HEK293 (cell line): ENCODE data around the gene ASCC2.

Source experiments
- CTCF ChIA-PET: fragments of 350-600 bp; formaldehyde crosslinking; extraction: SDS; loops from one replicate; lab custom pipeline; 2021; ENCODE audit warnings: antibody characterized with exemption; lab: Yijun Ruan, JAX
- POLR2A ChIA-PET: fragments of 300-600 bp; formaldehyde crosslinking; extraction: SDS; loops from one replicate; lab custom pipeline; 2020; ENCODE audit warnings: antibody characterized with exemption, inconsistent platforms; lab: Yijun Ruan, JAX
- H3K27ac ChIP-seq: fragments of 200-500 bp; sonication (Bioruptor generic); 2 replicates; pipeline ENCODE4 v1.5.1; 2014; ENCODE audit warnings: low read depth, low read length, control low read depth, inconsistent platforms; ENCODE audit errors: extremely low read depth
- H3K36me3 ChIP-seq, 2 experiments: fragments of 200-500 bp in 1 of 2; sonication (Bioruptor generic) in 1 of 2; 1 replicate in 1 of 2; 2 replicates in 1 of 2; pipeline ENCODE4 v1.5.1; 2014 to 2017; ENCODE audit warnings: inconsistent platforms in 2 of 2, low read length in 2 of 2; ENCODE audit not compliant: control insufficient read depth in 2 of 2, insufficient read depth in 1 of 2
- H3K4me1 ChIP-seq: fragments of 200-500 bp; sonication (Bioruptor generic); 2 replicates; pipeline ENCODE4 v1.5.1; 2014; ENCODE audit warnings: mild to moderate bottlenecking, low read length, inconsistent platforms; ENCODE audit not compliant: control insufficient read depth, insufficient read depth
- H3K4me3 ChIP-seq: 2 replicates; pipeline ENCODE4 v1.5.1; 2011; ENCODE audit warnings: low read depth, mild to moderate bottlenecking, control low read depth, low read length, moderate library complexity
- H3K9me3 ChIP-seq: fragments of 200-500 bp; sonication (Bioruptor generic); 2 replicates; pipeline ENCODE4 v1.5.1; 2014; ENCODE audit warnings: low read depth, low read length, inconsistent platforms; ENCODE audit not compliant: control insufficient read depth, insufficient read depth
- BCL11A ChIP-seq: fragments of 450-650 bp; formaldehyde crosslinking; IDR thresholded peaks from 2 replicates; pipeline ENCODE4 v1.5.1; 2016; ENCODE audit warnings: low read depth, missing biosample characterization, missing genetic modification characterization
- FEZF1 ChIP-seq: fragments of 450-650 bp; formaldehyde crosslinking; IDR thresholded peaks from 2 replicates; pipeline ENCODE4 v1.5.1; 2016; ENCODE audit warnings: missing biosample characterization, missing genetic modification characterization
- KLF7 ChIP-seq: fragments of 450-650 bp; formaldehyde crosslinking; IDR thresholded peaks from 2 replicates; pipeline ENCODE4 v1.5.1; 2016; ENCODE audit warnings: missing biosample characterization, missing genetic modification characterization, borderline replicate concordance
- REPIN1 ChIP-seq: fragments of 450-650 bp; formaldehyde crosslinking; IDR thresholded peaks from 2 replicates; pipeline ENCODE4 v1.5.1; 2017; ENCODE audit warnings: missing biosample characterization, missing genetic modification characterization, low read depth
- SCRT1 ChIP-seq: fragments of 450-650 bp; formaldehyde crosslinking; IDR thresholded peaks from 2 replicates; pipeline ENCODE4 v1.5.1; 2016; ENCODE audit warnings: missing biosample characterization, missing genetic modification characterization, borderline replicate concordance
- SP3 ChIP-seq: fragments of 450-650 bp; formaldehyde crosslinking; IDR thresholded peaks from 2 replicates; pipeline ENCODE4 v1.5.1; 2016; ENCODE audit warnings: missing biosample characterization, missing genetic modification characterization
- YY1 ChIP-seq: fragments of 450-650 bp; formaldehyde crosslinking; IDR thresholded peaks from 2 replicates; pipeline ENCODE4 v1.5.1; 2018; ENCODE audit warnings: missing biosample characterization, missing genetic modification characterization
- ZBTB20 ChIP-seq: fragments of 450-650 bp; formaldehyde crosslinking; IDR thresholded peaks from 2 replicates; pipeline ENCODE4 v1.5.1; 2016; ENCODE audit warnings: missing biosample characterization, missing genetic modification characterization
- ZBTB48 ChIP-seq: fragments of 450-650 bp; formaldehyde crosslinking; IDR thresholded peaks from 2 replicates; pipeline ENCODE4 v1.5.1; 2016; ENCODE audit warnings: missing biosample characterization, missing genetic modification characterization
- ZEB2 ChIP-seq: fragments of 450-650 bp; formaldehyde crosslinking; IDR thresholded peaks from 2 replicates; pipeline ENCODE4 v1.5.1; 2016; ENCODE audit warnings: missing biosample characterization, missing genetic modification characterization
- ZFP3 ChIP-seq: fragments of 450-650 bp; formaldehyde crosslinking; IDR thresholded peaks from 2 replicates; pipeline ENCODE4 v1.5.1; 2016; ENCODE audit warnings: low read depth, missing biosample characterization, missing genetic modification characterization
- ZFP37 ChIP-seq: fragments of 450-650 bp; formaldehyde crosslinking; IDR thresholded peaks from 2 replicates; pipeline ENCODE4 v1.5.1; 2016; ENCODE audit warnings: missing biosample characterization, missing genetic modification characterization
- ZNF133 ChIP-seq: fragments of 450-650 bp; formaldehyde crosslinking; IDR thresholded peaks from 2 replicates; pipeline ENCODE4 v1.5.1; 2016; ENCODE audit warnings: missing biosample characterization, missing genetic modification characterization
- ZNF16 ChIP-seq: fragments of 450-650 bp; formaldehyde crosslinking; IDR thresholded peaks from 2 replicates; pipeline ENCODE4 v1.5.1; 2016; ENCODE audit warnings: low read depth, missing biosample characterization, missing genetic modification characterization
- ZNF248 ChIP-seq: fragments of 450-650 bp; formaldehyde crosslinking; IDR thresholded peaks from 2 replicates; pipeline ENCODE4 v1.5.1; 2017; ENCODE audit warnings: missing biosample characterization, missing genetic modification characterization
- ZNF266 ChIP-seq: fragments of 450-650 bp; formaldehyde crosslinking; IDR thresholded peaks from 2 replicates; pipeline ENCODE4 v1.5.1; 2016; ENCODE audit warnings: missing biosample characterization, missing genetic modification characterization, low read depth
- ZNF350 ChIP-seq: fragments of 450-650 bp; formaldehyde crosslinking; IDR thresholded peaks from 2 replicates; pipeline ENCODE4 v1.5.0; 2017; ENCODE audit warnings: missing biosample characterization, mild to moderate bottlenecking, missing genetic modification characterization
- ZNF433 ChIP-seq: fragments of 450-650 bp; formaldehyde crosslinking; IDR thresholded peaks from 2 replicates; pipeline ENCODE4 v1.5.1; 2016; ENCODE audit warnings: missing biosample characterization, missing genetic modification characterization, low read depth
- ZNF580 ChIP-seq: fragments of 450-650 bp; formaldehyde crosslinking; IDR thresholded peaks from 2 replicates; pipeline ENCODE4 v1.5.1; 2016; ENCODE audit warnings: missing biosample characterization, missing genetic modification characterization
- ZNF585B ChIP-seq: fragments of 450-650 bp; formaldehyde crosslinking; IDR thresholded peaks from 2 replicates; pipeline ENCODE4 v1.5.1; 2016; ENCODE audit warnings: missing biosample characterization, missing genetic modification characterization
- ZNF658 ChIP-seq: fragments of 450-650 bp; formaldehyde crosslinking; IDR thresholded peaks from 2 replicates; pipeline ENCODE4; 2016; ENCODE audit warnings: missing biosample characterization, missing genetic modification characterization
- ZNF791 ChIP-seq: fragments of 450-650 bp; formaldehyde crosslinking; IDR thresholded peaks from 2 replicates; pipeline ENCODE4 v1.5.1; 2016; ENCODE audit warnings: missing biosample characterization, missing genetic modification characterization
- ZNF792 ChIP-seq: fragments of 450-650 bp; formaldehyde crosslinking; IDR thresholded peaks from 2 replicates; pipeline ENCODE4 v1.5.1; 2016; ENCODE audit warnings: missing biosample characterization, missing genetic modification characterization
- ZSCAN4 ChIP-seq: fragments of 450-650 bp; formaldehyde crosslinking; IDR thresholded peaks from 2 replicates; pipeline ENCODE4 v1.5.1; 2017; ENCODE audit warnings: missing biosample characterization, missing genetic modification characterization
- TF ChIP-seq, protein P1 (sequence below): fragments of 450-650 bp; IDR thresholded peaks from 2 replicates; pipeline ENCODE4 v1.5.1; 2018; ENCODE audit warnings: missing biosample characterization, mild to moderate bottlenecking, missing genetic modification characterization
- TF ChIP-seq, protein P2 (sequence below): fragments of 450-650 bp; formaldehyde crosslinking; IDR thresholded peaks from 2 replicates; pipeline ENCODE4 v1.5.1; 2016; ENCODE audit warnings: missing biosample characterization, missing genetic modification characterization
- TF ChIP-seq, protein P3 (sequence below): fragments of 450-650 bp; formaldehyde crosslinking; IDR thresholded peaks from 2 replicates; pipeline ENCODE4; 2016; ENCODE audit warnings: missing biosample characterization, missing genetic modification characterization

The ASCC2 gene

GRCh38 chr22:29806196-29806595 is 31.9 kb downstream of the ASCC2 start:
- H3K4me1 ChIP-seq, result no peaks in the 10 kb centered on the region
- ChIA-PET POLR2A (no interaction called here), CTCF (interaction anchor here (0.6 to 1.3 kb wide), 3 partner anchors 33 to 1114 kb away, joined by 3 to 4 read pairs (median 4); no protein-coding TSS in a partner anchor)
- peaks cover 46 to 83% of the 10 kb centered on the region in 2 experiments for H3K36me3 ChIP-seq
- no peaks in the 10 kb centered on the region for H3K9me3 ChIP-seq
- no peak for TF ChIP-seq SCRT1 (tag by site-specific recombination)
- no peak for TF ChIP-seq ZFP37 (tag by site-specific recombination)
- no peak for TF ChIP-seq ZEB2
- no peak for TF ChIP-seq ZNF792 (tag by site-specific recombination)
- TF ChIP-seq, protein P1, sequence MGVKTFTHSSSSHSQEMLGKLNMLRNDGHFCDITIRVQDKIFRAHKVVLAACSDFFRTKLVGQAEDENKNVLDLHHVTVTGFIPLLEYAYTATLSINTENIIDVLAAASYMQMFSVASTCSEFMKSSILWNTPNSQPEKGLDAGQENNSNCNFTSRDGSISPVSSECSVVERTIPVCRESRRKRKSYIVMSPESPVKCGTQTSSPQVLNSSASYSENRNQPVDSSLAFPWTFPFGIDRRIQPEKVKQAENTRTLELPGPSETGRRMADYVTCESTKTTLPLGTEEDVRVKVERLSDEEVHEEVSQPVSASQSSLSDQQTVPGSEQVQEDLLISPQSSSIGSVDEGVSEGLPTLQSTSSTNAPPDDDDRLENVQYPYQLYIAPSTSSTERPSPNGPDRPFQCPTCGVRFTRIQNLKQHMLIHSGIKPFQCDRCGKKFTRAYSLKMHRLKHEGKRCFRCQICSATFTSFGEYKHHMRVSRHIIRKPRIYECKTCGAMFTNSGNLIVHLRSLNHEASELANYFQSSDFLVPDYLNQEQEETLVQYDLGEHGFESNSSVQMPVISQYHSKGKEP (tag by site-specific recombination), result no peak
- TF ChIP-seq, protein P2, sequence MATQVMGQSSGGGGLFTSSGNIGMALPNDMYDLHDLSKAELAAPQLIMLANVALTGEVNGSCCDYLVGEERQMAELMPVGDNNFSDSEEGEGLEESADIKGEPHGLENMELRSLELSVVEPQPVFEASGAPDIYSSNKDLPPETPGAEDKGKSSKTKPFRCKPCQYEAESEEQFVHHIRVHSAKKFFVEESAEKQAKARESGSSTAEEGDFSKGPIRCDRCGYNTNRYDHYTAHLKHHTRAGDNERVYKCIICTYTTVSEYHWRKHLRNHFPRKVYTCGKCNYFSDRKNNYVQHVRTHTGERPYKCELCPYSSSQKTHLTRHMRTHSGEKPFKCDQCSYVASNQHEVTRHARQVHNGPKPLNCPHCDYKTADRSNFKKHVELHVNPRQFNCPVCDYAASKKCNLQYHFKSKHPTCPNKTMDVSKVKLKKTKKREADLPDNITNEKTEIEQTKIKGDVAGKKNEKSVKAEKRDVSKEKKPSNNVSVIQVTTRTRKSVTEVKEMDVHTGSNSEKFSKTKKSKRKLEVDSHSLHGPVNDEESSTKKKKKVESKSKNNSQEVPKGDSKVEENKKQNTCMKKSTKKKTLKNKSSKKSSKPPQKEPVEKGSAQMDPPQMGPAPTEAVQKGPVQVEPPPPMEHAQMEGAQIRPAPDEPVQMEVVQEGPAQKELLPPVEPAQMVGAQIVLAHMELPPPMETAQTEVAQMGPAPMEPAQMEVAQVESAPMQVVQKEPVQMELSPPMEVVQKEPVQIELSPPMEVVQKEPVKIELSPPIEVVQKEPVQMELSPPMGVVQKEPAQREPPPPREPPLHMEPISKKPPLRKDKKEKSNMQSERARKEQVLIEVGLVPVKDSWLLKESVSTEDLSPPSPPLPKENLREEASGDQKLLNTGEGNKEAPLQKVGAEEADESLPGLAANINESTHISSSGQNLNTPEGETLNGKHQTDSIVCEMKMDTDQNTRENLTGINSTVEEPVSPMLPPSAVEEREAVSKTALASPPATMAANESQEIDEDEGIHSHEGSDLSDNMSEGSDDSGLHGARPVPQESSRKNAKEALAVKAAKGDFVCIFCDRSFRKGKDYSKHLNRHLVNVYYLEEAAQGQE (tag by site-specific recombination), result no peak
- no peak for TF ChIP-seq ZNF580 (tag by site-specific recombination)
- no peak for TF ChIP-seq ZNF16 (tag by site-specific recombination)
- H3K27ac ChIP-seq, result no peak overlapping the region
- no peak overlapping the region for H3K4me3 ChIP-seq

GRCh38 chr22:29804985-29805384 is 33.1 kb downstream of the ASCC2 start:
- no peak overlapping the region for H3K4me3 ChIP-seq
- peaks cover 44 to 83% of the 10 kb centered on the region in 2 experiments for H3K36me3 ChIP-seq
- no peak for TF ChIP-seq SP3 (tag by site-specific recombination)
- no peak for TF ChIP-seq REPIN1 (tag by site-specific recombination)
- TF ChIP-seq, protein P3, sequence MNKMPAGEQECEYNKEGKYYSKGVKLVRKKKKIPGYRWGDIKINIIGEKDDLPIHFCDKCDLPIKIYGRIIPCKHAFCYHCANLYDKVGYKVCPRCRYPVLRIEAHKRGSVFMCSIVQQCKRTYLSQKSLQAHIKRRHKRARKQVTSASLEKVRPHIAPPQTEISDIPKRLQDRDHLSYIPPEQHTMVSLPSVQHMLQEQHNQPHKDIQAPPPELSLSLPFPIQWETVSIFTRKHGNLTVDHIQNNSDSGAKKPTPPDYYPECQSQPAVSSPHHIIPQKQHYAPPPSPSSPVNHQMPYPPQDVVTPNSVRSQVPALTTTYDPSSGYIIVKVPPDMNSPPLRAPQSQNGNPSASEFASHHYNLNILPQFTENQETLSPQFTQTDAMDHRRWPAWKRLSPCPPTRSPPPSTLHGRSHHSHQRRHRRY (tag by site-specific recombination), result no peak
- no peak for TF ChIP-seq YY1 (tag by site-specific recombination)
- TF ChIP-seq ZNF658, result no peak
- TF ChIP-seq KLF7 (tag by site-specific recombination), result no peak
- no peak for TF ChIP-seq ZBTB48 (tag by site-specific recombination)
- no peak for TF ChIP-seq FEZF1 (tag by site-specific recombination)
- TF ChIP-seq ZNF433 (tag by site-specific recombination), result no peak
- no peak for TF ChIP-seq ZBTB20 (tag by site-specific recombination)
- TF ChIP-seq ZNF791 (tag by site-specific recombination), result no peak
- TF ChIP-seq ZSCAN4 (tag by site-specific recombination), result no peak
- TF ChIP-seq ZNF585B, result no peak
- no peak for TF ChIP-seq ZNF266 (tag by site-specific recombination)
- no peak for TF ChIP-seq BCL11A
- TF ChIP-seq ZNF248, result no peak
- TF ChIP-seq ZNF350 (tag by site-specific recombination), result no peak
- no peak for TF ChIP-seq ZEB2
- no peak for TF ChIP-seq ZNF133 (tag by site-specific recombination)
- TF ChIP-seq ZFP3 (tag by site-specific recombination), result no peak
- H3K9me3 ChIP-seq, result no peaks in the 10 kb centered on the region
- ChIA-PET POLR2A (no interaction called here), CTCF (interaction anchor here (0.8 to 2.2 kb wide), 2 partner anchors 16 to 200 kb away, joined by 3 to 9 read pairs; no protein-coding TSS in a partner anchor)
- no peak overlapping the region for H3K27ac ChIP-seq
- H3K4me1 ChIP-seq, result no peaks in the 10 kb centered on the region
